Gastroesophageal sphincter (tissue), 4 donors: ENCODE measurements around the gene APOL4. TPM values are rescaled to one million over a fixed set of nuclear protein-coding genes. Genes with fewer than 3 reads are reported as not detected.

ENCODE experiments used
- ATAC-seq: fragments of 150-250 bp; one replicate; pipeline ENCODE4 v1.9.1; 2016; ENCODE audit warnings: mild to moderate bottlenecking, moderate library complexity
- H3K27ac ChIP-seq, 4 donors: fragments of 200-600 bp; sonication (generic) in 3 of 4; 1 replicate in 3 of 4; 2 replicates in 1 of 4; pipeline ENCODE4 v1.5.1; 2016 to 2019
- H3K27me3 ChIP-seq: fragments of 200-600 bp; sonication (generic); one replicate; pipeline ENCODE4 v1.5.1; 2019
- H3K36me3 ChIP-seq, 2 donors: fragments of 200-600 bp; sonication (generic); one replicate each; pipeline ENCODE4 v1.5.1; 2019; ENCODE audit warnings: control low read depth in 1 of 2
- H3K4me1 ChIP-seq, 3 donors: fragments of 200-600 bp; sonication (generic); 1 replicate in 2 of 3; 2 replicates in 1 of 3; pipeline ENCODE4 v1.5.1; 2016 to 2019; ENCODE audit warnings: control low read depth in 2 of 3
- H3K4me3 ChIP-seq, 2 donors: fragments of 200-600 bp; sonication (generic); one replicate each; pipeline ENCODE4 v1.5.1; 2019; ENCODE audit warnings: mild to moderate bottlenecking in 1 of 2, moderate library complexity in 1 of 2
- H3K9me3 ChIP-seq, 3 donors: fragments of 200-600 bp; sonication (generic); one replicate each; pipeline ENCODE4 v1.5.1; 2017 to 2019; ENCODE audit warnings: control low read depth in 2 of 3
- CTCF ChIP-seq, 4 experiments: fragments of 200-600 bp in 2 of 4; fragments of 450-650 bp in 2 of 4; sonication (generic) in 1 of 4; IDR thresholded peaks; one replicate each; pipeline ENCODE4 v1.5.1; 2017 to 2019; ENCODE audit warnings: antibody characterized with exemption in 4 of 4, mild to moderate bottlenecking in 2 of 4, moderate library complexity in 2 of 4
- EP300 ChIP-seq: sonication (generic); formaldehyde crosslinking; IDR thresholded peaks from one replicate; pipeline ENCODE4 v1.6.1; 2017; ENCODE audit warnings: antibody characterized with exemption, mild to moderate bottlenecking
- POLR2A ChIP-seq, 2 donors: fragments of 450-650 bp; IDR thresholded peaks; one replicate each; pipeline ENCODE4 v1.6.1; 2017; ENCODE audit warnings: antibody characterized with exemption in 2 of 2, mild to moderate bottlenecking in 2 of 2, moderate library complexity in 1 of 2
- POLR2AphosphoS5 ChIP-seq: sonication (generic); formaldehyde crosslinking; IDR thresholded peaks from one replicate; pipeline ENCODE4 v1.6.1; 2017; ENCODE audit warnings: antibody characterized with exemption
- WGBS, 2 donors: methylation state at CpG; one replicate each; pipeline ENCODE4 v1.1.5; 2018; ENCODE audit warnings: low coverage in 1 of 2; 5-methylcytosine and 5-hydroxymethylcytosine counted together
- total RNA-seq, 4 donors: library from RNA; depleted of rRNA; stranded (reverse); fragments of >200 nt; gene quantifications; one replicate each; pipeline ENCODE4 v1.1.0, GENCODE V29; 2016

The APOL4 gene
- total RNA-seq, 4 donors from 2014 or later, result 1.1 to 18.8 (median 5.4) TPM

GRCh38 chr22:36245805-36246356 is 44.3 kb upstream of the APOL4 start:
- peak overlapping the region in 1 of 4 donors; percentile 68 for H3K27ac ChIP-seq
- H3K27me3 ChIP-seq, result no peaks in the 10 kb centered on the region
- WGBS, 2 donors, result 75 to 97% methylated on average over 3 to 4 of the region's 4 CpGs
- ATAC-seq, result no peak
- H3K4me3 ChIP-seq, result no peak overlapping the region
- H3K36me3 ChIP-seq, result no peaks in the 10 kb centered on the region
- H3K9me3 ChIP-seq, result no peaks in the 10 kb centered on the region
- peaks cover 0 to 22% (median 16%) of the 10 kb centered on the region in 3 donors for H3K4me1 ChIP-seq
- TF ChIP-seq CTCF (IDR thresholded peaks at IDR 0.05) (no peak), POLR2AphosphoS5 (no peak), EP300 (no peak), POLR2A (IDR thresholded peaks at IDR 0.05) (no peak)

- Histone ChIP-seq H3K4me1 (peaks cover 0 to 27% (median 19%) of the 10 kb centered on the region in 3 donors), H3K27me3 (no peaks in the 10 kb centered on the region), H3K36me3 (no peaks in the 10 kb centered on the region), H3K9me3 (no peaks in the 10 kb centered on the region), H3K27ac (peak overlapping the region in 3 of 4 donors; percentile 61 to 70 (median 68)), H3K4me3 (no peak overlapping the region)
- ATAC-seq, result peak; percentile 83
- WGBS, 2 donors, result 61 to 90% methylated on average over 2 to 4 of the region's 5 CpGs
- TF ChIP-seq POLR2AphosphoS5 (no peak), POLR2A (IDR thresholded peaks at IDR 0.05) (no peak), CTCF (IDR thresholded peaks at IDR 0.05) (no peak), EP300 (no peak)
Measured at GRCh38 chr22:36244522-36245391, 43.1 kb upstream of the APOL4 start.

GRCh38 chr22:36243986-36244385 is 42.4 kb upstream of the APOL4 start:
- Histone ChIP-seq H3K27me3 (no peaks in the 10 kb centered on the region), H3K9me3 (no peaks in the 10 kb centered on the region), H3K27ac (peak overlapping the region in 3 of 4 donors; percentile 61 to 70 (median 68)), H3K36me3 (no peaks in the 10 kb centered on the region), H3K4me1 (peaks cover 0 to 30% (median 20%) of the 10 kb centered on the region in 3 donors), H3K4me3 (no peak overlapping the region)
- WGBS, 2 donors, result no CpG with 5 or more reads among the region's 5 CpGs
- no peak for ATAC-seq
- TF ChIP-seq EP300, result no peak

GRCh38 chr22:36239401-36240171 is 38.0 kb upstream of the APOL4 start, which contains the start of gene APOL2:
APOL2 (minus strand) TSS chr22:36239527; CDS start chr22:36233162, 6,365 bp downstream.
- Histone ChIP-seq H3K4me3 (peak within 1 kb of the TSS; percentile 63 to 84), H3K36me3 (no peaks in the 10 kb centered on the region), H3K4me1 (peaks cover 0 to 65% (median 39%) of the 10 kb centered on the region in 3 donors), H3K9me3 (no peaks in the 10 kb centered on the region), H3K27ac (peak within 1 kb of the TSS; percentile 85 to 94 (median 90)), H3K27me3 (no peaks in the 10 kb centered on the region)
- WGBS, 2 donors, result 9 to 17% methylated on average over 7 to 9 of the region's 13 CpGs
- TF ChIP-seq POLR2AphosphoS5 (peak; percentile 97), EP300 (no peak), CTCF (IDR thresholded peaks at IDR 0.05) (peak in 3 of 4 experiments; percentile 63 to 85 (median 80)), POLR2A (IDR thresholded peaks at IDR 0.05) (peak; percentile 64 to 74)
- ATAC-seq, result peak; percentile 97

GRCh38 chr22:36239150-36239400 is 37.5 kb upstream of the APOL4 start:
- peaks cover 0 to 65% (median 38%) of the 10 kb centered on the region in 3 donors for H3K4me1 ChIP-seq
- H3K36me3 ChIP-seq, result no peaks in the 10 kb centered on the region
- H3K27ac ChIP-seq, result peak overlapping the region; percentile 85 to 94 (median 90)
- 0% methylated on average over 3 of the region's 4 CpGs; no CpG with 5 or more reads in 1 of the 2 donors for WGBS, 2 donors
- H3K9me3 ChIP-seq, result no peaks in the 10 kb centered on the region
- H3K4me3 ChIP-seq, result peak overlapping the region; percentile 63 to 84
- ATAC-seq, result peak; percentile 23
- TF ChIP-seq POLR2AphosphoS5 (no peak), POLR2A (IDR thresholded peaks at IDR 0.05) (no peak), CTCF (IDR thresholded peaks at IDR 0.05) (no peak), EP300 (no peak)
- H3K27me3 ChIP-seq, result no peaks in the 10 kb centered on the region
